Measurements from ENCODE around the gene DIO3. TPM values are rescaled to one million over a fixed set of nuclear protein-coding genes. Genes with fewer than 3 reads are reported as not detected.

DIO3 gene
- total RNA-seq, 1 experiment from 2014 or later, result not detected

DNA sequence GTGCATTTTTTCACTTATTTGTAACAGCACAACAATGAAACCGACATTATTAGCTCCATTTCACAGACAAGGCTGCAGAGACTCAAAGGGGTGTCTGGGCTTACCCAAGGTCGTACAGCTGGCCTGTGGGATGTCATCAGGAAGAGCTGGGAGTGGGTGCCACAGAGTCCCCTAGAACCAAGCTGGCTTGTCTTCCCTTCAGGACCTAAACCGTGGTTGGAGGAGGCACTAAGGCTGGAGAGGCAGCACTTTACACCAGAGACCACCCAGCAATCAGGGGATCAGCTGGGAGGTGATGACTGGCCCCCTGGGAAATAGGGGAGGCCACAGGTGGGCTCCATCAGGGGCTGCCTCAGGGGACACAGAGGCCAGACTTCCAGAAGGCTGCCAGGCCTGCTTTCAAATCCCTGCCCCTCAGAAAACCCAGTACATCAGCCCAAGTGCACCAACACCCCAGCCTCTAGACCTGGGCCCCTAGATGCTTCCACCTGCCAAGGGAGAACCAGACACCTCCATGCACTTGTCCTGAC lies 28.3 kb downstream of the DIO3 start:
- Histone ChIP-seq H2AK5ac (ENCODE audit: insufficient read length, low read length) (no peak overlapping the region), H4K8ac (replicated peaks; ENCODE audit: insufficient read length, low read depth, low read length) (no peak overlapping the region), H2AFZ (ENCODE audit: low read length) (no peak overlapping the region), H3K23me2 (ENCODE audit: insufficient read length, low read depth, low read length, poor library complexity, severe bottlenecking) (no peaks in the 10 kb centered on the region), H3K18ac (ENCODE audit: insufficient read length, low read depth, low read length) (no peak overlapping the region), H2BK15ac (ENCODE audit: low read depth, low read length) (no peak overlapping the region), H4K20me1 (ENCODE audit: control insufficient read depth, insufficient read depth, insufficient read length) (no peaks in the 10 kb centered on the region), H3K4ac (ENCODE audit: low read depth, low read length) (no peak overlapping the region), H3K27ac (ENCODE audit: insufficient read length, low read depth, low read length) (no peak overlapping the region), H2BK5ac (ENCODE audit: insufficient read length, low read length) (no peak overlapping the region), H2BK120ac (ENCODE audit: low read depth, low read length, poor library complexity, severe bottlenecking) (no peak overlapping the region), H3K14ac (ENCODE audit: insufficient read depth, low read length) (no peak overlapping the region; the same call in 1 of the 2 replicates), H3K56ac (ENCODE audit: insufficient read length, low read depth, low read length) (no peak overlapping the region), H4K91ac (ENCODE audit: insufficient read length, low read depth, low read length) (no peak overlapping the region), H3K79me2 (ENCODE audit: insufficient read depth, low read length) (no peaks in the 10 kb centered on the region), H3K9ac (ENCODE audit: extremely low read depth, insufficient read length, low read length) (no peak overlapping the region), H3K4me1 (ENCODE audit: insufficient read depth, low read length) (no peaks in the 10 kb centered on the region), H2BK20ac (ENCODE audit: low read depth, low read length, poor library complexity, severe bottlenecking) (no peak overlapping the region), H4K5ac (ENCODE audit: insufficient read length, low read depth, low read length) (no peak overlapping the region), H3K79me1 (ENCODE audit: insufficient read depth, low read depth, low read length, poor library complexity, severe bottlenecking) (no peaks in the 10 kb centered on the region), H3K9me3 (ENCODE audit: control insufficient read depth, low read depth, low read length) (no peaks in the 10 kb centered on the region), H3K23ac (ENCODE audit: insufficient read length, low read depth, low read length) (no peak overlapping the region), H3K4me2 (ENCODE audit: insufficient read depth, insufficient read length, low read length) (no peak overlapping the region), H3K27me3 (ENCODE audit: insufficient read depth, low read length) (no peaks in the 10 kb centered on the region), H2BK12ac (ENCODE audit: insufficient read length, low read depth, low read length) (no peak overlapping the region), H3T11ph (ENCODE audit: low read length) (no peak overlapping the region)
- Mint-ChIP-seq H3K9me3 (no peaks in the 10 kb centered on the region; a peak in 1 of 5 replicates), H3K27me3 (ENCODE audit: low read depth) (peaks cover 23% of the 10 kb centered on the region), H3K36me3 (ENCODE audit: insufficient read depth in 1 of 3, low read depth in 3 of 3) (no peaks in the 10 kb centered on the region; a peak in 1 of 7 replicates), H3K4me1 (0 out of 4 replicates have a peak, but pooled peaks cover 0 to 4% of the 10 kb centered on the region in 2 experiments), H3K27ac (no peak overlapping the region), H3K4me3 (no peak overlapping the region)
- DNase-seq, result no peak
- WGBS (ENCODE audit: extremely low coverage, insufficient read length, low lambda C conversion rate), result no CpG with 5 or more reads among the region's 3 CpGs
- TF ChIP-seq, protein P1, sequence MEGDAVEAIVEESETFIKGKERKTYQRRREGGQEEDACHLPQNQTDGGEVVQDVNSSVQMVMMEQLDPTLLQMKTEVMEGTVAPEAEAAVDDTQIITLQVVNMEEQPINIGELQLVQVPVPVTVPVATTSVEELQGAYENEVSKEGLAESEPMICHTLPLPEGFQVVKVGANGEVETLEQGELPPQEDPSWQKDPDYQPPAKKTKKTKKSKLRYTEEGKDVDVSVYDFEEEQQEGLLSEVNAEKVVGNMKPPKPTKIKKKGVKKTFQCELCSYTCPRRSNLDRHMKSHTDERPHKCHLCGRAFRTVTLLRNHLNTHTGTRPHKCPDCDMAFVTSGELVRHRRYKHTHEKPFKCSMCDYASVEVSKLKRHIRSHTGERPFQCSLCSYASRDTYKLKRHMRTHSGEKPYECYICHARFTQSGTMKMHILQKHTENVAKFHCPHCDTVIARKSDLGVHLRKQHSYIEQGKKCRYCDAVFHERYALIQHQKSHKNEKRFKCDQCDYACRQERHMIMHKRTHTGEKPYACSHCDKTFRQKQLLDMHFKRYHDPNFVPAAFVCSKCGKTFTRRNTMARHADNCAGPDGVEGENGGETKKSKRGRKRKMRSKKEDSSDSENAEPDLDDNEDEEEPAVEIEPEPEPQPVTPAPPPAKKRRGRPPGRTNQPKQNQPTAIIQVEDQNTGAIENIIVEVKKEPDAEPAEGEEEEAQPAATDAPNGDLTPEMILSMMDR (conservative IDR thresholded peaks at IDR 0.05), result no peak

All from H9 (cell line).